ENCODE data around the gene SLC10A6. TPM values are rescaled to one million over a fixed set of nuclear protein-coding genes. Genes with fewer than 3 reads are reported as not detected.
A peak's percentile ranks its signal among the peaks of the same experiment; 100 is the strongest.

Gene SLC10A6, protein sequence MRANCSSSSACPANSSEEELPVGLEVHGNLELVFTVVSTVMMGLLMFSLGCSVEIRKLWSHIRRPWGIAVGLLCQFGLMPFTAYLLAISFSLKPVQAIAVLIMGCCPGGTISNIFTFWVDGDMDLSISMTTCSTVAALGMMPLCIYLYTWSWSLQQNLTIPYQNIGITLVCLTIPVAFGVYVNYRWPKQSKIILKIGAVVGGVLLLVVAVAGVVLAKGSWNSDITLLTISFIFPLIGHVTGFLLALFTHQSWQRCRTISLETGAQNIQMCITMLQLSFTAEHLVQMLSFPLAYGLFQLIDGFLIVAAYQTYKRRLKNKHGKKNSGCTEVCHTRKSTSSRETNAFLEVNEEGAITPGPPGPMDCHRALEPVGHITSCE
- 23.5 TPM for total RNA-seq

DNA sequence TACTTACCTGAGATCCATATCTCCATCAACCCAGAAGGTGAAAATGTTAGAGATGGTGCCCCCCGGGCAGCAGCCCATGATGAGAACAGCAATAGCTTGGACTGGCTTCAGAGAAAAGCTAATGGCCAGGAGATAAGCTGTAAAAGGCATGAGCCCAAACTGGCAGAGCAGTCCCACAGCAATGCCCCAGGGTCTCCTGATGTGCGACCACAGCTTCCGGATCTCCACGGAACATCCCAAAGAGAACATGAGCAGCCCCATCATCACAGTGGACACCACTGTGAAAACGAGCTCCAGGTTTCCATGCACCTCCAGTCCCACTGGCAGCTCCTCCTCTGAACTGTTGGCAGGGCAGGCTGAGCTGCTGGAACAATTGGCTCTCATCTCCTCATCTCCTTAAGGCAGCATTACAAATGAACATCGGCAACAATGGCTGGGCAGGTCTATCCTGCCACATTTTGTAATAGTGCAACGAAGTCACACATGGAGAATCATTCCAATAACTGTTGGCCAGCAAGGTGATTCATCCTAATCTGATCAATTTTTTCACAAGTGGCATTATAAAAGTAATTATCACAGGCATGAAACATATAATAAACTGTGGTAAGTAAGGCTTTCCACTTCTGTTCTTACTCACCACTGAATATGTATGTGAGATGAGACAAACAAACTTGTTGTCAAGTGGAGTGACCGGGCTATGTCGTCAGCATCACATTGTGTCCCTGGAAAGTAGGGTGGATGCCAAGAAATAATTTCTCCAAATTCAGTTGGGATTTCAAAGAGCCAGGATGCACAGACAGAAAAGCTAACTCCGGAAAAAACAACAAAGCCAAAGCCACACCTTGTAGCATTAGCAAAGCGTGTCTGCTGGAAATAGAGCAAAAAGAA lies at the start of gene SLC10A6:
TSS of gene SLC10A6 (minus strand) at position 653 of the 888 bp plus-strand sequence. CDS start at position 384, 269 bp downstream.
- H3K36me3 ChIP-seq: no peaks in the 10 kb centered on the region

DNA sequence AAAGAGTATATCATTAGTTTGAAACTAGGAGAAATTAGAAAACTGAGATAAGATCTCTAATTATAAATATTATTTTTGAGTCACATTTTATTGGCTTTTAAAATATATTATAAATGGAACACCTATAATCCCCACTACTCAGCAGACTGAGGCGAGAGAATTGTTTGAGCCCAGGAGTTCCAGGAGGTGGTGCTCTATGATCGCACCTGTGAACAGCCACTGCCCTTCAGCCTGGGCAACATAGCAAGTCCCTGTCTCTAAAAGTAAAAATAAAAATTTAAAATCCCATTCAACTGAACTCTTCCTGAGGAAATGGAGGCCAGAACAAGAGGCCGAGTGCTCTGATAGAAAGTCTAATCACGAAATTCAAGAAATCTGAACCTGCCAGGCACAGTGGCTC lies 49.4 kb upstream of the SLC10A6 start:
- Histone ChIP-seq H3K27ac (no peak overlapping the region), H3K27me3 (no peaks in the 10 kb centered on the region), H3K4me3 (no peak overlapping the region), H3K9me3 (no peaks in the 10 kb centered on the region), H3K36me3 (no peaks in the 10 kb centered on the region), H3K4me1 (no peaks in the 10 kb centered on the region)
- TF ChIP-seq, protein P1, sequence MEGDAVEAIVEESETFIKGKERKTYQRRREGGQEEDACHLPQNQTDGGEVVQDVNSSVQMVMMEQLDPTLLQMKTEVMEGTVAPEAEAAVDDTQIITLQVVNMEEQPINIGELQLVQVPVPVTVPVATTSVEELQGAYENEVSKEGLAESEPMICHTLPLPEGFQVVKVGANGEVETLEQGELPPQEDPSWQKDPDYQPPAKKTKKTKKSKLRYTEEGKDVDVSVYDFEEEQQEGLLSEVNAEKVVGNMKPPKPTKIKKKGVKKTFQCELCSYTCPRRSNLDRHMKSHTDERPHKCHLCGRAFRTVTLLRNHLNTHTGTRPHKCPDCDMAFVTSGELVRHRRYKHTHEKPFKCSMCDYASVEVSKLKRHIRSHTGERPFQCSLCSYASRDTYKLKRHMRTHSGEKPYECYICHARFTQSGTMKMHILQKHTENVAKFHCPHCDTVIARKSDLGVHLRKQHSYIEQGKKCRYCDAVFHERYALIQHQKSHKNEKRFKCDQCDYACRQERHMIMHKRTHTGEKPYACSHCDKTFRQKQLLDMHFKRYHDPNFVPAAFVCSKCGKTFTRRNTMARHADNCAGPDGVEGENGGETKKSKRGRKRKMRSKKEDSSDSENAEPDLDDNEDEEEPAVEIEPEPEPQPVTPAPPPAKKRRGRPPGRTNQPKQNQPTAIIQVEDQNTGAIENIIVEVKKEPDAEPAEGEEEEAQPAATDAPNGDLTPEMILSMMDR (IDR thresholded peaks at IDR 0.05): no peak
- no peak for DNase-seq (ENCODE audit: low spot score in 2 of 2)
- intact Hi-C loops (cut with DNase I): no loop called here

More for the DNA sequence above, at the start of gene SLC10A6:
- intact Hi-C loops (cut with DNase I): no loop called here
- DNase-seq (ENCODE audit: low spot score in 2 of 2): no peak
- peak within 1 kb of the TSS in 1 of 2 donors; percentile 29 for H3K27ac ChIP-seq
- H3K4me1 ChIP-seq: no peaks in the 10 kb centered on the region
- no peak within 1 kb of the TSS for H3K4me3 ChIP-seq
- H3K9me3 ChIP-seq: no peaks in the 10 kb centered on the region
- TF ChIP-seq, protein P1 (IDR thresholded peaks at IDR 0.05): no peak
- H3K27me3 ChIP-seq: no peaks in the 10 kb centered on the region

DNA sequence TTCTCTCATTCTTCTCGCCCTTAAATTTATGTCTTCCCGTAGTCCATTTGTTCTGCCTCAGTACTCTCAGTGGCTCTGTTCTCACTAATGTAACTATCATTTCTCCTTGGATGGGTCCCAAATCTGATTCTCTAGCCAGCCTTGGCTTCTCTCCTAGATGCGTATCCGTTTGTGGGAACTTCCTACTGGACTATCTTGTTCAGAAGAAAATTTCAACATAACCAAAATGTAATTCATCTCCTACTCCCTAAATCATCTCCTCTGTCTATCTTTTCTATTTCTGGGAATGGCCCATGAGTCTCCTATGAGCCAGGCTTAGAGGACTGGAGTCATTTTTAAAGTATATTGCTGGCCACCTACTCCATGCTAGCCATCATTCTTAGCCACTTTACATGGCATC lies 47.4 kb upstream of the SLC10A6 start:
- peaks cover 0 to 6% of the 10 kb centered on the region in 2 donors for H3K4me1 ChIP-seq
- H3K27me3 ChIP-seq: no peaks in the 10 kb centered on the region
- no peaks in the 10 kb centered on the region for H3K36me3 ChIP-seq
- TF ChIP-seq, protein P1 (IDR thresholded peaks at IDR 0.05): no peak
- H3K9me3 ChIP-seq: no peaks in the 10 kb centered on the region
- H3K27ac ChIP-seq: no peak overlapping the region
- H3K4me3 ChIP-seq: no peak overlapping the region
- no peak for DNase-seq (ENCODE audit: low spot score in 2 of 2)
- intact Hi-C loops (cut with DNase I): no loop called here

DNA sequence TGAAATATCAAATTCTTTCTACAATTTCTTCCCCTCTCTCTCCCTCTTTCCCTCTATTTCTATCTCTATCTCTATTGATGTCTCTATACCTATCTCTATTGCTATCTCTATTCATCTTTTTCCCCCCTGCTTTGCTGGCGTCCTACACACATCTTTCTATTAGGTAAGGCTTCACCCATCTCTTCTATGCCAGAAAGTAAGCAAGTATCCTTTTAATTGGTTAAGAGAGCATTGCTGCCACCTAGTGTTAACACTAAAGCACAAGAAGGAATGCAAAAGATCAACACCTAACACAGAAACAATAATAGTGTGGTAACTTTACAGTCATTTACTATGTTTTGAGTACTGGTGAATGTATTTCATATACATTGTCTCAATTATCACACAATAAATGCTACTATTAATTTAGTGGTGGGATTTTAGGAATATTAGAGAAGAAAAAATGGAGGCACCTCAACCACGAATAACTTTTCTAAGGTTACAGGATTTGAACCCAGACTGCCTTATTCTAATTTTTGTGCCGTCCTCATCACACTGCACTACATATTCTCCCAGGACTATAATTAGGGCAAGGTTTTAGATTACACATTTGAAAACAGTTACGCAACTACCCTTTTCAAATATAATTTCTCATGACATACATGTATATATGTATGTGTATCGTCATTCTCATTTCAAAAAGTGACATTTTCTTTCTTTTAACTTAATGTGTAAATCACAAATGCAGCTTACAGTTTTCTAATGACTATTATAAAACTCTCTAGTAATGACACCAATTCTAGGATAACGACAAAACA lies 46.7 kb upstream of the SLC10A6 start:
- H3K4me1 ChIP-seq: peaks cover 0 to 6% of the 10 kb centered on the region in 2 donors
- H3K27ac ChIP-seq: no peak overlapping the region
- intact Hi-C loops (cut with DNase I): loop anchor here (2.0 kb wide), 1 partner anchor 397 kb away; no protein-coding TSS in a partner anchor
- H3K9me3 ChIP-seq: no peaks in the 10 kb centered on the region
- TF ChIP-seq, protein P1 (IDR thresholded peaks at IDR 0.05): peak; percentile 60 to 74 (median 65)
- no peak overlapping the region for H3K4me3 ChIP-seq
- no peak for DNase-seq (ENCODE audit: low spot score in 2 of 2)
- no peaks in the 10 kb centered on the region for H3K27me3 ChIP-seq
- no peaks in the 10 kb centered on the region for H3K36me3 ChIP-seq

DNA sequence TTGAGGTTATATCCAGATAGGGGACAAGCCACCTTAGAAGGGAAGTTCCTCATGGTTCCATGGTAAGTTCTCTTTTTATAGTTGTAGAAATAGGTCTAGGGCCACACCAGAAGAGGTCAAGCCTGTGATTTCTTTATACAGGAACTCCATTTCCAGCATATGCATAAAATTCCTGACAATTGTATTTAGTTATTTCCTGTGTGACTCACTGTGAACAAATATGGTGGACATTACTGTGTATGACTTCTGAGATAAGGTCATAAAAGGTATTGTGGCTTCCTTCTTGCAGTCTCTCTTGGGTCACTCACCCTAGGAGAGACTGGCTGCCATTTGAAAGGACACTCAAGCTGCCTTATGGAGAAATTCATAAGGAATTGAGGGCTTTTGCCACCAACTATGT lies 45.3 kb upstream of the SLC10A6 start:
- H3K4me3 ChIP-seq: no peak overlapping the region
- intact Hi-C loops (cut with DNase I): loop anchor here (2.0 to 5.0 kb wide), 2 partner anchors 302 to 396 kb away; partner anchors contain the start of gene PTPN13
- no peaks in the 10 kb centered on the region for H3K9me3 ChIP-seq
- TF ChIP-seq, protein P1 (IDR thresholded peaks at IDR 0.05): no peak
- H3K36me3 ChIP-seq: no peaks in the 10 kb centered on the region
- no peaks in the 10 kb centered on the region for H3K27me3 ChIP-seq
- H3K4me1 ChIP-seq: peaks cover 0 to 6% of the 10 kb centered on the region in 2 donors
- DNase-seq (ENCODE audit: low spot score in 2 of 2): no peak
- no peak overlapping the region for H3K27ac ChIP-seq
